A549 treated with AZD2906 at 1 μM for 4 hours (cell line): Measurements from ENCODE around the gene QSER1. TPM values are rescaled to one million over a fixed set of nuclear protein-coding genes. Genes with fewer than 3 reads are reported as not detected.

Experiments
- total RNA-seq: library from RNA; stranded (reverse); fragments of 200-300 nt; extraction: Qiagen RNA extraction; gene quantifications from 5 replicates; pipeline ENCODE4 v1.2.3, GENCODE V29; 2022

Gene QSER1
- 12.3 to 19.0 TPM (median 15.1 TPM) in 5 replicates for total RNA-seq

DNA sequence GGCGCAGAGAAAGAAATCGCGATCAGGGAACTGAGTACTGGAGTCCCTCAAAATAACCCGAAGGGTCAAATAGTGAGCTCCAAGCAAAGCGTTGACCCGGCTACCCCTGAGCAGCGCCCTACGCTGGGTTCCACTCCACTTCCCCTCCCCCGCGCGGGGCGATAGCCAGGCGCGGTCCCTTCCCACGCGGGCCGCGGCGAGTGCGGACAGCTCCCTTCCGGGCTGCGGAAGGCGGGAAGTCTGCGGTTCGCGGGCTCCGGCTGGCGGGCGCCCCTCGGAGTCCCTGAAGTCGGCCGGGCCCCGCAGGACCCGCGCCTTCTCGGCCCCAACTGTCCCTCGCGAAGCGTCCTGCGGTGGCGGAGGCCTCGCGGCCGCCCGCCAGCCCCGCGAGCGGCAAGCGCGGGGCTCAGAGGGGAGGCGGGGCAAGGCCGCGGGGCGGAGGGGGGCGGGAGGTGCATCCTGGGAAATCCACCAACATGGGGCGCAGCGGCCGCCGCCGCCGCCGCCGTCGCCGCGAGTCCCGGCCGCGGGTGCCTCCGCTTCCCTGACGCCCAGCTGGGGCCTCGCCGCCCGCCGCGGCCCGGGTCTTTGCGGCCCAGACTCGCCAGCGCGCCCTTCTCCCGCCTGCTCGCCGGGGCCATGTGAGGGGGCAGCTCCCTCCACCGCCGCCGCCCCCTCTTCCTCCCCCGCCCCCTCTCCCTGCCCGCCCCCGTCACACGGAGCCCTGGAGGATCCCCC is at the start of gene QSER1:
QSER1 (plus strand) TSS at position 457 of the 738 bp plus-strand sequence. CDS start 315 bp downstream, outside the sequence.

DNA sequence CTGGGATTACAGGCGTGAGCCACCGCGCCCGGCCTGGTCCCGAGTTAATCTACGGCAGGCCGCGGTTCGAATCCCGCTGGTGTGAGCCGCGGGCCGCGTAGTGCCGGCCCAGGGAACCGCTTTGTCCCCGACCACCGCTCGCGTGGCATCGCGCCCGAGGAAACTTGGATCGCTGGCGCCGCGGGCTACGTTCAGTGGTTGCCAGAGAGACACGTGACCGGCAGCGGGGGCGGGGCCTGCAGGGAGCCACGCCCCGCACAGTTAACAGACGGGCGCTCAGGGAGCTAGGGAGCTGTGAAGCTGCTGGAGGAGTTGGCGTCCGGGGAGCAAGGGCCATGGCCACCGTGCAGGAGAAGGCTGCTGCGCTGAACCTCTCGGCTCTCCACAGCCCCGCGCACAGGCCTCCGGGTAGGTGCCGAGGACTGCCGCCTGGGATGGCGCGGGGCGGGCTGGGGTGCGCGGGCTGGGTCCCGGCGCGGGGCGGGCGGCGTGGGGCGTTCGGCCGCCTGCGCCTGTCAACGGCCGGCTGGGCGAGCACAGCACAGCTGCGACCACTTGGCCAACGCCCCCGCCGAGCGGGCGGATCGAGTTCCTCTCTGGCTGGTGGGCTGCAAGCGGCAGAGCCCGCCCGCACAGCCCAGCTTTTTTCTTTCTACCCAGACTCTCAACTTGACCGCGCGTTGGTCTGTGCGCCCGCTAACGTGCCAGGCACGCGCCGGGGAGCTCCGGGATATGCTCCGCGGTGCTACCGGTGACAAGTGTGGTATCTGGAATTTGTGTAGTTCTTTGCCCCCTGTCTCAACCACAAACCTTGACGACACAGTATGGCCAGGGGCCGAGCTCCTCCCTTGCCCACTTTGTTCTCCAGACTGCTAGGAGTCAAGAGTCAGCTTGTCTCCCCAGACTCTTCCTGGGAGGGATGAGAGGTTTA is 123.3 kb downstream of the QSER1 start, which contains the start of gene DEPDC7:
DEPDC7 (plus strand) TSS at position 258 of the 931 bp plus-strand sequence; CDS start at position 336, 78 bp downstream.

Other genes with a start within 250 kb of the QSER1 start
- 0.03 TPM in 2 of 5 replicates, not detected in the others for gene CCDC73, start 98.1 kb upstream of the QSER1 start, total RNA-seq
- 1.8 to 2.3 TPM (median 2.0 TPM) in 5 replicates for gene PRRG4, start 62.9 kb upstream of the QSER1 start, total RNA-seq
- gene DEPDC7, start 123.1 kb downstream of the QSER1 start, total RNA-seq = 6.0 to 6.9 TPM (median 6.8 TPM) in 5 replicates
- 17.8 to 26.6 TPM (median 21.6 TPM) in 5 replicates for gene TCP11L1, start 146.8 kb downstream of the QSER1 start, total RNA-seq